Upper lobe of left lung (tissue), 4 donors: ENCODE measurements around the gene DHRS1.

Experiments used
- POLR2A ChIP-seq, 4 donors: fragments of 450-650 bp; IDR thresholded peaks; one replicate each; pipeline ENCODE4 v1.5.1; 2016 to 2017; ENCODE audit warnings: antibody characterized with exemption in 4 of 4, mild to moderate bottlenecking in 2 of 4
- POLR2AphosphoS5 ChIP-seq, 2 donors: sonication (generic); formaldehyde crosslinking; IDR thresholded peaks; one replicate each; pipeline ENCODE4 v1.5.1; 2017; ENCODE audit warnings: antibody characterized with exemption in 2 of 2

DNA sequence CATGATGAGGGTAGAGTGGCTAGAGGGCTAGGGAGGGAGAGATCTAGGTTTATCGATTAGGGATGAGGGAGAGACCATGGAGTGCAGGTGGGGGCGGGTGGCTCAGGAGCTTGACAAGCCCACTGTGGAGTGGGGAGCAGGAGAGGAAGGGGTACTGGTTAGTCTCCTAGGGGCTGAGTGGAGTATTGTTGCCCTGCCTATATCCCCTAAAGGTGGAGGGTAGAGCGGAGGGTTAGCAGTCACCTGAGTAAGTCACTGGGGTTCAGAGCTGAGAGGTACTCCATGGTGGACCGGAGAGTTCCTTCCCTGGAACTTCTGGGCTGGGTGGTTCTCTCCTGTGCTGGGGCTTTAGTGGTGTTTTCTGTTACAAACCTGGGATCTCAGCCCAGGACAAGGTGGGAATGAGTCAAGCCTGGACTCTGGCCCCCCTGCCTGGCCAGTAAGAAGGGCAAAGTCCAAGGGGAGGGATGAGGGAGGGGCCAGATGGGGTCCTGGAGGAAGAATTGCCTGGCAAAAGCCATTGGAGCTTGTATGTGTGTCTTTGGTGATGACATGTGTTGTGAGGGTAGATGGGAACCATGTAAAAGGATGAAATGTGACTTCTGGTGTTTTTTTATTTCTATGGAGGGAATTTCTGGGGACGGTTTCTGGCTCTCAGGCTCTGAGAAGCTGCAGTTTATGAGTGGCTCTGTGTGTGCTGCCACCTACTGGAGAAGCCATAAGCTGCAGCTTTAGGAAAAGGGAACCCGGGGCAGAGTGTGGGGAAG, 8.2 kb upstream of the DHRS1 start, which contains the start of gene CIDEB:
- no peak for TF ChIP-seq POLR2AphosphoS5 (IDR thresholded peaks at IDR 0.05)
- no peak for TF ChIP-seq POLR2A (IDR thresholded peaks at IDR 0.05)
